Dermis blood vessel endothelial cell (primary cell): ENCODE results near the gene SND1. TPM values are rescaled to one million over a fixed set of nuclear protein-coding genes. Genes with fewer than 3 reads are reported as not detected.

Experiments used
- DNase-seq: peaks from one replicate; pipeline ENCODE4 v3.0.0; 2010
- total RNA-seq: library from RNA; depleted of rRNA; stranded (reverse); fragments of >200 nt; gene quantifications from 2 replicates; pipeline ENCODE4 v1.2.3, GENCODE V29; 2014

The SND1 gene
- total RNA-seq, 1 donor from 2014 or later = 179 TPM

DNA sequence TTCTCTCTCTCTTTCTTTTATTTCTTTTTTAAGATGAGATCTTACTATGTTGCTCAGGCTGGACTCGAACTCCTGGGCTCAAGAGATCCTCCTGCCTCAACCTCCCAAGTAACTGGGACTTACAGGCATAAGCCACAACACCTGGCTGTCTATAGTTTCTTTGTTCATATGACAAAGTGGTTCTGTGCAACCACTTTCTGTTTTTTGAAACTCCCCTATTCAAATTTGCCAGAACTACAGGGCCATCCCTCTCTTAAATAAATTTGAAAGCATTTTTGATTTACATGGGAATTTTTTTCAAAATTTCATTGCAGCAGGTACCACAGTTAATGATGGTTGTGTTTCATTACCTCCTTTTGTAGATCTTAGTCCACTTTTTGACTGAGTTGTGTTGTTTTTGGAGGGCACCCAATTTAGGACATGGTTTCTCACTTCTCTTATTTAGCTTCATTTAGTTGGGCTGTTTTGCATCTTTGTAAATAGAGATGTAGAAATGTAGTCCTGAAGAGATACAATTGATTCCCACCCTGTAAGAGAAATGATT, 260.0 kb downstream of the SND1 start:
- DNase-seq = no peak

DNA sequence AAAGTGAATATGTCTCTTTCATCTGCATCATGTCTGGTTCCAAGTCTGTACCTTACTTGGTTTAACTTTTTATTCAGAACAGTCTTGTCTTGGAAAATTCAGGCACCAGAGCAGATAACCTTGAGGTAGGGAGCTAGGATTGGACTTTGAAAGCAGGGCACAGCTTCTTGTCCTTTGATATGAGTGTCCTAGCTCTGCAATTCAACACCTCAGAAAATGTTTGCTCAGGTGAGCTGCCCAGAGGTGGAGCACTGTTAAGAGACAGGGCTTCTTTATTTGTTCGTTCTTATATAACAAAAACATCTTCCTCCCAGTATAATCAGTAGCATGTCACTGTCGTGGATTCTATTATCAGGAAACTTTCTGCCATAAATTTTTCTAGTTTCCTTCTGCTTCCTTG, 260.9 kb downstream of the SND1 start:
- no peak for DNase-seq

- DNase-seq = no peak
Observed at GRCh38 chr7:127913686-127914085, 261.7 kb downstream of the SND1 start.

- DNase-seq = no peak
Observed at GRCh38 chr7:127914693-127915092, 262.7 kb downstream of the SND1 start.

GRCh38 chr7:127916735-127917134, 264.7 kb downstream of the SND1 start:
- DNase-seq = no peak

DNA sequence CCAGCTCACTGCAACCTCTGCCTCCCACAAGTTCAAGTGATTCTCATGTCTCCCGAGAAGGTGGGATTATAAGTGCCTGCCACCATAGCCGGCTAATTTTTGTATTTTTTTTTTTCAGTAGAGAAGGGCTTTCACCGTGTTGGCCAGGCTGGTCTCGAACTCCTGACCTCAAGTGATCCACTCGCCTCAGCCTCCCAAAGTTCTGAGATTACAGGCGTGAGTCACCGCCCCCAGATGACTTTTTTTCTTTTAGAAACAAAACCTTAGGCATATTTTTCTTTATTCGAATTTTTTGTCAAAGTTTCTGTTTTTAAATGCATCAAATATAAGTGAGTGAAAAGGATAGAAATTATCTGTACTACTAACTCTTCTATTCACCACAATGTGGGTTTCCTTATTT, 266.1 kb downstream of the SND1 start:
- DNase-seq = no peak

DNA sequence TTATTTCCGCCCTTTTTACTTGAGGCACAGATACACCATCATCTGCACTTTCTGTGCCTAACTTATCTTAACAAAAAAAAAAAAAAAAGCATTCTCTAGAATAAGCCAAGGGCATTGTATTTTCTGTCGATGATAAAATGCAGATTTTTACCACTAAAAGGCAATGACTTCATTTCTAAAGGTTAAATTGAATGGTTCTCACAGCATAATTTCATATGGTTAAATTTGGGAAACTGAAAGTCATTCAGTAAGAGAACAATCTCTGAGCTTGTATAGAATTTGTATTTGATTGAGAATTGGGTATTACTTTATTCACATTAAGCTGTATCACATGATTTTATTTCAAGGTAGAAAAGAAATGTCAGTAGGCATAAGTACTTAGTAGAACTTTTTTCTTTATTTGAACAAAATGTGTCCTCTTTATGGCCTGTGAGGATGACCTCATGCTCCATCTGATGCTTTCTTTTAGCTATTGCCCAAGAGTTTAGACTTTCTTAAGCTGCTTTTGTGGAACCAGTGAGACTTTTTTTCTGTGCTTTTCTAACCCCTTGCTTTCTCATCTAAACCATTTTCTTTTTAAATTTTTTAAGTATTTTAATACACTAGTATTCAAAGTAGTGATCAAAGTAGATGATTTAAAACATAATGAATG, 268.9 kb downstream of the SND1 start:
- DNase-seq = no peak

GRCh38 chr7:127922656-127923055, 270.7 kb downstream of the SND1 start:
- DNase-seq = no peak

GRCh38 chr7:127924874-127925273, 272.9 kb downstream of the SND1 start:
- DNase-seq = no peak

DNA sequence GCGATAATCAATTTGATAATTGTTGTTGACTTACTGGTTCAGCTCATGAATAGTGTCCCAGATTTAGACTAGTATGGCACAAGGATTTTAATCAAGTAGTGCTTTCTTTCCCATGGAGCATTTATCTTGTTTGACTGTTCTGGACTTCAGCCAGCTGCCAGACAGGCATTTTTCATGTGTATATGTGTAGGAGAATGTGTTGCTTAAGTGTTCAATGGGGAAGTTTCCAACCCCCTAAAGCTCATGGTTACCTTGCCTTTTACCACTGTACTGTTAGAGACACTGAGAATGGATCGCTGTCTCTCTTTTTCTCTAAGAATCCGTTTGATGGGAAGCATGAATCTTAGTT, 275.3 kb downstream of the SND1 start:
- no peak for DNase-seq

- no peak for DNase-seq
Observed at GRCh38 chr7:127928222-127928621, 276.2 kb downstream of the SND1 start.

DNA sequence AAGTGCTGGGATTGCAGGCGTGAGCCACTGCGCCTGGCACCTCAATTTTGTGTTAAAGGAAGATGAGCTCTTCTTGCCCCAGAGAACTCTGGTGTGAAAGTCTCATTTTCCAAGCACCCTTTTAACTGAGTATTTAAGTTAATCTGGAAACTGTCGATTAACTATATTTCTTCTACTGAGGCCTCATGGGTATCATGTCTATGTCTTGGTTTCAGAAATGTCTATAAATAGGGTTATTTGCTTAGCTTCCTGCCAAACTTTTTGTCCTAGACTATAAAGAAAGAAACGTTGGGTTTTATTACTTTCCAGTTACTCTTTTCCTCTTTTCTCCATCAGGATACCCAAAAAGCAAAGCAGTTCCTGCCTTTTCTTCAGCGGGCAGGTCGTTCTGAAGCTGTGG, 276.9 kb downstream of the SND1 start:
- DNase-seq = no peak

- DNase-seq = no peak
Observed at GRCh38 chr7:127930341-127931328, 278.6 kb downstream of the SND1 start.

- no peak for DNase-seq
Observed at GRCh38 chr7:127932076-127932475, 280.1 kb downstream of the SND1 start.

- DNase-seq = no peak
Observed at GRCh38 chr7:127932496-127932895, 280.5 kb downstream of the SND1 start.

- no peak for DNase-seq
Observed at GRCh38 chr7:127933146-127933545, 281.2 kb downstream of the SND1 start.

DNA sequence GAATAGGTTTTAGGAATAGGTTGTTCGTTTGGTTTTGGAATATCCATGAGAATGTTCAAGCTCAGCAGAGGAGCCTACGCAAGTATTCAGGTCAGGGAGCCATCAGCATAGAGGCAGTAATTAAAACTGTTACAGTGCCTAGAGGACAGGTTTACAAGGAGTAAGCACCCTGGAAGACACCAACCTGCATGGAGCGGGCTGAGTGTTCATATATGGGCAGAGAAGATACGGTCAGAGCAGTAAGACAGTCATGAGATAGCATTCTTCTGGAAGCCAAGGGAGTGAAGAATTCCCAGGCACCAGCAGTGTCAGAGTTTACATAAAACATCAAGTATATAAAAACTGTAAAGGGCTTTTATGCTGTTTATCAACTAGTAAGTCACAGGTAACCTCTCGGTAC, 282.7 kb downstream of the SND1 start:
- no peak for DNase-seq

GRCh38 chr7:127935847-127936376, 283.9 kb downstream of the SND1 start:
- no peak for DNase-seq

GRCh38 chr7:127937066-127937680, 285.2 kb downstream of the SND1 start:
- no peak for DNase-seq

GRCh38 chr7:127938588-127938987, 286.6 kb downstream of the SND1 start:
- DNase-seq = peak; percentile 60

DNA sequence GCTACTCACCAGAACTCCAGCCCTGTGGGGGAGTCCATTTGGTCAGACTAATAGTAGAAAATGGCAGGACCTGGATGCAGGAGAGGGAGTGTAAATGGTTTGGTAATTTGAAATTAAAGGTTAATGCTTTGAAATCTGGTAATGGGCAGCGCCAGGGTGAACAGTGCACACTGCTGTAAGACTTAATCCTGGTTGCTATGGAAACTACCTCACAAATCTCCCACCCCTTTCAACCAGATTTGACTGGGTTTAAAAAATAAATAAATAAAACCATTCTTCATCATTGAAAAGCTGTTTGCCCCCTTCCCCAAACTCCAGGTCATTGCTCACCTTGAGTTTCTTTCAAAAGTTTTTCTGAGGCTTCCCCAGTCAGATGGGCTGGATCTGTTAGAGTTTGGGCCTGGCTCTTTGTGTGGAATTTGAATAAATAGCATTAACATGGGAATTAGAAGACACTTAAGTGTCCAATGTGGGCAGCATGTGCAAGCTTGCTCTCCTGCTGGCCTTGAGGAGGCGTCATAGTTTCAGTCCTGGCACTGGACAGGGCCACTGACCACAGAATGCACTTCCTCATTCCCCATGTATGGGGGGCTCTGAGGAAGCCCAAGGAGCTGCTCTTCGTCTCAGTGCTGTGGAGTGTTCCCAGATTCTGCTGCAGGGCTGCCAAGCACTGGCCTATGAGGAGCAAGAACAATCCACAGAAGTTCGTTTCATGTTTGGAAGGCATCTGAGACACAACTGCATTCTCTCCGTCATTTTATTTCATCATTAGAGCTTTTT, 288.6 kb downstream of the SND1 start:
- no peak for DNase-seq
